Pancreas (tissue), 10 donors: ENCODE measurements around the gene EQTN. TPM values are rescaled to one million over a fixed set of nuclear protein-coding genes. Genes with fewer than 3 reads are reported as not detected.

ENCODE experiments used
- ATAC-seq, 4 donors: fragments of 200-7000 bp; cut with Tn5 transposase; one replicate each; pipeline versions ENCODE4 v1.8.0 to v1.9.1; 2020; ENCODE audit warnings: mild to moderate bottlenecking in 4 of 4, moderate library complexity in 4 of 4
- DNase-seq, 6 donors: peaks; one replicate each; pipeline ENCODE4 v3.0.0-alpha.2; 2020
- FAIRE-seq: peaks from 2 replicates; lab custom pipeline; 2012; peaks lifted over from hg19 to GRCh38; lab: Jason Lieb, UNC
- H3K27ac ChIP-seq, 4 donors: fragments of 200-600 bp; sonication (generic); 1 replicate in 3 of 4; 2 replicates in 1 of 4; pipeline versions ENCODE4 v1.5.0 to v1.8.0; 2020
- H3K27me3 ChIP-seq, 4 donors: fragments of 200-600 bp; one replicate each; pipeline ENCODE4 v1.8.0; 2021
- H3K36me3 ChIP-seq, 3 donors: fragments of 200-600 bp; sonication (generic) in 1 of 3; one replicate each; pipeline versions ENCODE4 v1.5.0 to v1.8.0; 2020 to 2021
- H3K4me1 ChIP-seq, 3 donors: fragments of 200-600 bp; one replicate each; pipeline ENCODE4 v1.8.0; 2021
- H3K4me3 ChIP-seq, 4 donors: fragments of 200-600 bp; sonication (generic) in 2 of 4; one replicate each; pipeline versions ENCODE4 v1.5.0 to v1.8.0; 2020 to 2021
- H3K9me3 ChIP-seq, 4 donors: fragments of 200-600 bp; one replicate each; pipeline ENCODE4 v1.8.0; 2021
- CTCF ChIP-seq, 4 donors: fragments of 200-600 bp; sonication (generic) in 3 of 4; IDR thresholded peaks; one replicate each; pipeline versions ENCODE4 v1.5.0 to v1.8.0; 2021; ENCODE audit warnings: antibody characterized with exemption in 4 of 4
- WGBS, 2 donors: extraction: QIAGEN DNeasy Blood & Tissue Kit; methylation state at CpG; one replicate each; pipeline ENCODE4 v1.1.7; 2013; 5-methylcytosine and 5-hydroxymethylcytosine counted together
- intact Hi-C, 3 donors: fragments of 100-400 bp; cut with DNase I; formaldehyde crosslinking; loops; one replicate each; pipeline versions ENCODE4 v1.11.1 to v1.14.2; 2022
- polyA plus RNA-seq, 2 donors: library from polyadenylated mRNA; stranded (reverse); fragments of 200-250 nt; gene quantifications; one replicate each; pipeline ENCODE4 v1.2.3, GENCODE V29; 2013
- total RNA-seq, 6 donors: library from RNA; stranded (reverse); fragmentation: NEBNext Ultra II Directional in 4 of 6; extraction: Animal tissue kit (Norgen Biotek cat#: 25700) in 4 of 6; gene quantifications; one replicate each; pipeline versions ENCODE4 v1.2.1 to v1.2.4, GENCODE V29; 2021 to 2023
- donor health status: healthy with polysubstance abuse.
- donor health status: DM: no; HTN: no; CAD: no; lungs with moderate emphysema.
- donor health status: DM: no; HTN: no; CAD: no.
- donor health status: control.
- donor health status: control.
- donor health status: Bipolar disorder and iron deficiency.
- donor health status: DM: yes; HTN: yes; CAD: no.
- donor health status: DM: no; HTN: no; CAD: no.
- donor health status: DM: no; HTN: no; CAD: no.
- donor health status: DM: yes; HTN: yes; CAD: no.

EQTN gene
- total and polyA plus RNA-seq, 8 donors: 0.30 to 0.65 (median 0.37) TPM; not detected in 3

DNA sequence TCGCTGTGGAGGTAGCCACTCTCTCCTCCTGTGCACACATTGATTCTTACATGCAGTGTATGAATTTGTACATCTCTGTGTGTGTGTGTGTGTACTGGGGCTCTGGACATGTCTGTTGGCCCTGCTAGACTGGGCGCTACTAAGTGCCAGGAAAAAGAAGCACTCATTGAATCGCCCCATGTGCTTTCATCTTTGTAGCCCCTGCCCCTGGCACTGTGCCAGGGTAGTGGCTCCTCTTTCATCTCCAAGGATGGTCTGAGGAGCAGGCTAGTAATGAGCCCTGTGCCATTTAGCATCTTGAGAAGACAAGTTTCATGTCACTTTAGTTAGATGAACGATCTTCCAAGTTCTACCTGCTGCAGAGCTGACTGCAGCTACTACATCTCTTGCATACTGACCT lies 34.4 kb upstream of the EQTN start:
- ATAC-seq: no peak
- no peak for DNase-seq
- TF ChIP-seq CTCF (IDR thresholded peaks at IDR 0.05): no peak
- Histone ChIP-seq H3K9me3 (no peaks in the 10 kb centered on the region), H3K27ac (no peak overlapping the region), H3K27me3 (no peaks in the 10 kb centered on the region), H3K4me3 (no peak overlapping the region), H3K4me1 (peaks cover 0 to 3% (median 0%) of the 10 kb centered on the region in 3 donors), H3K36me3 (no peaks in the 10 kb centered on the region)
- WGBS, 2 donors: 85 to 94% methylated on average over 4 of the region's 4 CpGs
- no peak for FAIRE-seq
- intact Hi-C loops: loop anchor here in 1 of 3 donors (10.0 kb wide), 1 partner anchor 203 kb away; no protein-coding TSS in a partner anchor

DNA sequence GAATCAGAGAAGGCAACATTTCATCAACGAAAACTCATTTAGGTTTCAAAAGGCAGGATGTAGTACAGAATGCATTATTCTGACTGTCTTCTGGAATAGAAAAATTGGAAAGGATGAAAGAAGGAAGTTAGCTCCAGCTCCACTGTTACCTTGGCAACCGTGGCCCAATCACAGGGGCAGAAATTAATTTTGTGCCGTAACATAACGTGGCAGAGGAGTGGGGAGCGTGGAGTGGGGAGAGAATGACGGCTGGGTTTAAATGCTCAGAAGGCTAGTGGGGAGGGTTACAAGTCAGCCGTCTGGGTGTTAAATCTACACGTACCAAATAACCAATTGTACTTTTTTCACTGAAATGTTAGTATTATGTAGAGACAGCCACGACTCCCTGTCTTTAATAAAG lies 32.3 kb upstream of the EQTN start:
- Histone ChIP-seq H3K4me1 (peaks cover 0 to 3% (median 0%) of the 10 kb centered on the region in 3 donors), H3K27me3 (no peaks in the 10 kb centered on the region), H3K27ac (no peak overlapping the region), H3K36me3 (no peaks in the 10 kb centered on the region), H3K4me3 (no peak overlapping the region), H3K9me3 (no peaks in the 10 kb centered on the region)
- intact Hi-C loops: no loop called here
- FAIRE-seq (no peak), ATAC-seq (no peak), DNase-seq (no peak)
- no peak for TF ChIP-seq CTCF (IDR thresholded peaks at IDR 0.05)
- 87 to 91% methylated on average over 9 of the region's 9 CpGs for WGBS, 2 donors

DNA sequence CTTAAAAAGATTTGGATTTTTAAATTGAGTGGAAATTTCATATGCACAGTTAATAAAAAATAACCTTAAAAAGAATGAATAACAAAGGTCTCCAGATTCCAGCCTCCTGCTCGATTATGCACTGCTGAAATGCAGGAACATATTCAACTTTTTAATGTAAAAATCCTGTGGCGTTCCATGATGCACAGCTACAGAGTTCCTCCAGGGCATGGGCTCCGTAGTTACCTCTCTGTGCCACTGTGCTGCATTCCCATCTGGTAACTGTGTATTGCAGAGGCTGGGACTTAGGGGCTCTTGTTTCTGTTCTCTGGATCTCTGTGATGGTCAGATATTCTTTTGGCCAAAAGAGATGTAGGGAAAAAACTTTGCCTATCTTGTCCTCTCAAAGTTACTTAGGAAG lies 31.5 kb upstream of the EQTN start:
- no peak for TF ChIP-seq CTCF (IDR thresholded peaks at IDR 0.05)
- intact Hi-C loops: no loop called here
- no peak overlapping the region for H3K4me3 ChIP-seq
- WGBS, 2 donors: 81 to 84% methylated on average over 3 of the region's 3 CpGs
- no peak for FAIRE-seq
- no peak for DNase-seq
- no peaks in the 10 kb centered on the region for H3K9me3 ChIP-seq
- H3K27ac ChIP-seq: no peak overlapping the region
- no peak for ATAC-seq
- H3K4me1 ChIP-seq: peaks cover 0 to 3% (median 0%) of the 10 kb centered on the region in 3 donors
- H3K27me3 ChIP-seq: no peaks in the 10 kb centered on the region
- H3K36me3 ChIP-seq: no peaks in the 10 kb centered on the region

DNA sequence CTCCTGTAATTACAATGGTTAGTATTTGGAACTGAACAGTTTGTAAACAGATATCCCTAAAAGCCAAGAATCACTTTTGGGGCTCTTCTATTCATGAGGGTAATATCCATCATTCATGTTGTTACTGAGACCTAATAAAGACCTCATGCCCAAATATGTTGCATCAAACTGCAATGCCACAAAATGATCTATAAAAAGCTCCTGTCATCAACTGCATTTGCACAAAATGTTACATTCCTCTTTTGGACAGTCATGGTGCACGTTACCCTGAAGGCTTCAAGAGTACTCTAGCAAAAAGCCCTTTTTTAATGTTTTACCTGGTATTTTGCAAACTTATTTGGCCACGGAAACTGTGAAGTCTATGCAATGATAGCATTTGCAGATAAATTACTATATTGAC lies 14.2 kb upstream of the EQTN start:
- DNase-seq (no peak), FAIRE-seq (no peak), ATAC-seq (no peak)
- Histone ChIP-seq H3K4me3 (no peak overlapping the region), H3K27ac (no peak overlapping the region), H3K36me3 (no peaks in the 10 kb centered on the region), H3K4me1 (no peaks in the 10 kb centered on the region), H3K9me3 (no peaks in the 10 kb centered on the region), H3K27me3 (no peaks in the 10 kb centered on the region)
- intact Hi-C loops: no loop called here
- no peak for TF ChIP-seq CTCF (IDR thresholded peaks at IDR 0.05)
- 78 to 79% methylated on average over 2 of the region's 2 CpGs for WGBS, 2 donors

DNA sequence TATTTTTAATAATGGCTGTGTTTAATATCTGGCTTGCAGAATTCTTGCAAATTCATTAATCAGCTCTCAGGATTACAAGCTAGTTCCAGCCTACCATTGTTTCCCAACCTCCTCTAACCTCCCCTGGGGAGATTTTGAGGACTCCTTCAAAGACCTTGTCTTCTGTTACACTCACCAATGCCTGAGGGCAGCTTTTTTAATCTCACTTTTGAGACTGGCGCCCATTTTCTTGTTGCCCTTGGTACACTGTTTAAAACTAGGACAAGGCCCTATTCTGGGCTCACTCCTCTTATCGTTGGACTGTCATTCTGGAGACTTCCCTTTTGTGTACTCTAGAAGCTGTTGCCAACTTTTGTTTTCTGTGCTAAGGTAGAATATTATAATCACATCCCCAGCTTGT lies 13.6 kb upstream of the EQTN start:
- Histone ChIP-seq H3K36me3 (no peaks in the 10 kb centered on the region), H3K27me3 (no peaks in the 10 kb centered on the region), H3K9me3 (no peaks in the 10 kb centered on the region), H3K4me1 (no peaks in the 10 kb centered on the region), H3K4me3 (no peak overlapping the region), H3K27ac (no peak overlapping the region)
- intact Hi-C loops: no loop called here
- 31 to 41% methylated on average over 2 of the region's 2 CpGs for WGBS, 2 donors
- DNase-seq: no peak
- FAIRE-seq: no peak
- ATAC-seq: no peak
- no peak for TF ChIP-seq CTCF (IDR thresholded peaks at IDR 0.05)
